Activated CD8-positive, alpha-beta T cell treated with anti-CD3 and anti-CD28 coated beads for 36 hours (primary cell): ENCODE data around the gene RAB11FIP4. TPM values are rescaled to one million over a fixed set of nuclear protein-coding genes. Genes with fewer than 3 reads are reported as not detected.

Experiments used
- ATAC-seq: fragments of 200-7000 bp; cut with Tn5 transposase; one replicate; pipeline ENCODE4 v1.10.0; 2021; ENCODE audit warnings: mild to moderate bottlenecking, moderate library complexity
- CTCF ChIA-PET: fragments of 350-600 bp; sonication (Branson Sonifier 250); formaldehyde crosslinking; loops from one replicate; lab custom pipeline; 2021; ENCODE audit warnings: antibody characterized with exemption; lab: Charles Lee
- POLR2A ChIA-PET: fragments of 350-600 bp; sonication (Branson Sonifier 250); formaldehyde crosslinking; loops from one replicate; lab custom pipeline; 2021; ENCODE audit warnings: antibody characterized with exemption; lab: Charles Lee
- DNase-seq: peaks from one replicate; pipeline ENCODE4 v3.0.0-alpha.2; 2020
- H3K27ac Mint-ChIP-seq: one replicate; pipeline ENCODE4 v1.8.0; 2021; ENCODE audit warnings: mild to moderate bottlenecking, mixed read lengths
- H3K27me3 Mint-ChIP-seq: one replicate; pipeline ENCODE4 v1.8.0; 2021; ENCODE audit warnings: mixed read lengths
- H3K36me3 Mint-ChIP-seq: one replicate; pipeline ENCODE4 v1.8.0; 2021; ENCODE audit warnings: low read depth, mixed read lengths
- H3K4me1 Mint-ChIP-seq: one replicate; pipeline ENCODE4 v1.8.0; 2021; ENCODE audit warnings: low read depth, mixed read lengths
- H3K4me3 Mint-ChIP-seq: one replicate; pipeline ENCODE4 v1.8.0; 2021; ENCODE audit warnings: mild to moderate bottlenecking, moderate library complexity, mixed read lengths
- H3K9me3 Mint-ChIP-seq: one replicate; pipeline ENCODE4 v1.8.0; 2021; ENCODE audit warnings: mixed read lengths
- CTCF ChIP-seq: fragments of 200-600 bp; IDR thresholded peaks from one replicate; pipeline ENCODE4 v1.8.0; 2022; ENCODE audit warnings: antibody characterized with exemption, mild to moderate bottlenecking
- intact Hi-C: fragments of 100-400 bp; cut with micrococcal nuclease; formaldehyde crosslinking; loops from one replicate; pipeline ENCODE4 v1.10.0; 2022
- total RNA-seq, 2 experiments: library from RNA; stranded (reverse); gene quantifications; one replicate each; pipeline ENCODE4 v1.2.3, GENCODE V29; 2021

RAB11FIP4 gene
- total RNA-seq, 2 experiments from 2014 or later = 38.2 to 39.1 TPM

- no peak for TF ChIP-seq CTCF
- CTCF ChIA-PET = interaction anchor here (0.6 to 8.1 kb wide), 5 partner anchors 13 to 40 kb away, joined by 3 to 79 read pairs (median 3); no protein-coding TSS in a partner anchor
- POLR2A ChIA-PET = interaction anchor here (0.6 to 9.8 kb wide), 8 partner anchors 11 to 329 kb away, joined by 3 to 175 read pairs (median 4); no protein-coding TSS in a partner anchor
- H3K27me3 Mint-ChIP-seq = no peaks in the 10 kb centered on the region
- peaks cover 5% of the 10 kb centered on the region for H3K36me3 Mint-ChIP-seq
- DNase-seq = peak; percentile 52
- H3K4me1 Mint-ChIP-seq = peaks cover 56% of the 10 kb centered on the region
- peak overlapping the region; percentile 92 for H3K4me3 Mint-ChIP-seq
- H3K27ac Mint-ChIP-seq = peak overlapping the region; percentile 97
- ATAC-seq = peak; percentile 2
- intact Hi-C loops = no loop called here
- no peaks in the 10 kb centered on the region for H3K9me3 Mint-ChIP-seq
Observed at GRCh38 chr17:31488264-31488981, 96.9 kb downstream of the RAB11FIP4 start.

- intact Hi-C loops = no loop called here
- ChIA-PET POLR2A (interaction anchor here (1.0 to 9.8 kb wide), 6 partner anchors 11 to 36 kb away, joined by 3 to 175 read pairs (median 6); no protein-coding TSS in a partner anchor), CTCF (interaction anchor here (8.1 kb wide), 1 partner anchor 21 kb away, joined by 79 read pairs; no protein-coding TSS in a partner anchor)
- DNase-seq (no peak), ATAC-seq (no peak)
- Mint-ChIP-seq H3K27ac (peak overlapping the region; percentile 97), H3K27me3 (no peaks in the 10 kb centered on the region), H3K4me1 (peaks cover 61% of the 10 kb centered on the region), H3K4me3 (peak overlapping the region; percentile 92), H3K9me3 (no peaks in the 10 kb centered on the region), H3K36me3 (peaks cover 5% of the 10 kb centered on the region)
- no peak for TF ChIP-seq CTCF
Observed at GRCh38 chr17:31488982-31489294, 97.5 kb downstream of the RAB11FIP4 start.

GRCh38 chr17:31489295-31490018 is 98.0 kb downstream of the RAB11FIP4 start:
- intact Hi-C loops = loop anchor here (5.0 kb wide), 1 partner anchor 172 kb away; no protein-coding TSS in a partner anchor
- Mint-ChIP-seq H3K4me1 (peaks cover 66% of the 10 kb centered on the region), H3K27me3 (no peaks in the 10 kb centered on the region), H3K9me3 (no peaks in the 10 kb centered on the region), H3K36me3 (peaks cover 5% of the 10 kb centered on the region), H3K27ac (peak overlapping the region; percentile 97), H3K4me3 (peak overlapping the region; percentile 92)
- DNase-seq (peak; percentile 55), ATAC-seq (no peak)
- TF ChIP-seq CTCF = no peak
- CTCF ChIA-PET = interaction anchor here (0.6 to 8.1 kb wide), 2 partner anchors 21 to 262 kb away, joined by 4 to 79 read pairs; no protein-coding TSS in a partner anchor
- POLR2A ChIA-PET = interaction anchor here (1.0 to 9.8 kb wide), 6 partner anchors 10 to 35 kb away, joined by 3 to 175 read pairs (median 6); no protein-coding TSS in a partner anchor

- ChIA-PET POLR2A (interaction anchor here (1.4 to 9.8 kb wide), 3 partner anchors 10 to 21 kb away, joined by 5 to 175 read pairs (median 16); no protein-coding TSS in a partner anchor), CTCF (interaction anchor here (0.6 to 8.1 kb wide), 3 partner anchors 20 to 263 kb away, joined by 4 to 79 read pairs (median 7); no protein-coding TSS in a partner anchor)
- DNase-seq (peak; percentile 22), ATAC-seq (no peak)
- H3K27ac Mint-ChIP-seq = peak overlapping the region; percentile 97
- peaks cover 71% of the 10 kb centered on the region for H3K4me1 Mint-ChIP-seq
- TF ChIP-seq CTCF = no peak
- peak overlapping the region; percentile 92 for H3K4me3 Mint-ChIP-seq
- peaks cover 5% of the 10 kb centered on the region for H3K36me3 Mint-ChIP-seq
- H3K9me3 Mint-ChIP-seq = no peaks in the 10 kb centered on the region
- H3K27me3 Mint-ChIP-seq = no peaks in the 10 kb centered on the region
- intact Hi-C loops = loop anchor here (5.0 kb wide), 1 partner anchor 173 kb away; no protein-coding TSS in a partner anchor
Observed at GRCh38 chr17:31490019-31490650, 98.7 kb downstream of the RAB11FIP4 start.
